Kidney epithelial cell (primary cell): ENCODE results near the gene GGCX. TPM values are rescaled to one million over a fixed set of nuclear protein-coding genes. Genes with fewer than 3 reads are reported as not detected.
A peak's percentile ranks its signal among the peaks of the same experiment; 100 is the strongest.

Experiments used
- DNase-seq: peaks from one replicate; pipeline ENCODE4 v3.0.0-alpha.2; 2010; ENCODE audit warnings: low read depth
- H3K27me3 ChIP-seq: 2 replicates; pipeline ENCODE4 v1.6.0; 2011; ENCODE audit warnings: low read length; ENCODE audit not compliant: control insufficient read depth, insufficient read depth
- H3K36me3 ChIP-seq: 2 replicates; pipeline ENCODE4 v1.5.1; 2011; ENCODE audit warnings: low read length; ENCODE audit not compliant: control insufficient read depth, insufficient read depth
- H3K4me3 ChIP-seq: 2 replicates; pipeline ENCODE4 v1.5.1; 2011; ENCODE audit warnings: low read depth, mild to moderate bottlenecking, control low read depth, low read length
- total RNA-seq: library from RNA; depleted of rRNA; stranded (reverse); fragments of >200 nt; gene quantifications from 2 replicates; pipeline ENCODE4 v1.2.3, GENCODE V29; 2015
- TF ChIP-seq, protein P1 (sequence below): IDR thresholded peaks from 2 replicates; pipeline ENCODE4 v1.5.1; 2011; ENCODE audit warnings: mild to moderate bottlenecking, moderate library complexity, low read length, control low read depth, inconsistent platforms; ENCODE audit not compliant: insufficient read depth, poor library complexity, severe bottlenecking

GGCX gene
- total RNA-seq, 1 donor from 2014 or later = 25.7 TPM

DNA sequence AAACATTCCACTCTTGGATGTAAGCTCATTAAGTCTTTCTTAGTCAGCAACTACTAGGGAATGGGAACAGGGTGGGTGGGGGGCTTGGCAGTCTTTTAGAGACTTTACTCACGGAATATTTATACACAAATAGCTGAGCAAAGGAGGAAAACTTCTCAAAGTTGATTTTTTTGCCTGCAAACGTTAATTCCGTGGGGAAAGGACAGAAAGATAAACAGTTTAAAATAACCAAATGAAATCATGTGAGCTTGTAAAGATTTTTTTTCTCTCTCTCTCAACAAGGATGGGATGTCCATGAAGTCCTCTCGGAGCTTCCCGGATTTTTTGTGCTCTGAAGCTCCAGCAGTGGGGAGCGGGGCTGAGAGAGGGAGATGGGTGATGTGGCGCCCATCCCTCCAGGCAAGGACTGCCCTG is 54.5 kb downstream of the GGCX start:
- no peak for DNase-seq
- no peaks in the 10 kb centered on the region for H3K27me3 ChIP-seq
- H3K4me3 ChIP-seq = no peak overlapping the region
- H3K36me3 ChIP-seq = no peaks in the 10 kb centered on the region
- TF ChIP-seq, protein P1, sequence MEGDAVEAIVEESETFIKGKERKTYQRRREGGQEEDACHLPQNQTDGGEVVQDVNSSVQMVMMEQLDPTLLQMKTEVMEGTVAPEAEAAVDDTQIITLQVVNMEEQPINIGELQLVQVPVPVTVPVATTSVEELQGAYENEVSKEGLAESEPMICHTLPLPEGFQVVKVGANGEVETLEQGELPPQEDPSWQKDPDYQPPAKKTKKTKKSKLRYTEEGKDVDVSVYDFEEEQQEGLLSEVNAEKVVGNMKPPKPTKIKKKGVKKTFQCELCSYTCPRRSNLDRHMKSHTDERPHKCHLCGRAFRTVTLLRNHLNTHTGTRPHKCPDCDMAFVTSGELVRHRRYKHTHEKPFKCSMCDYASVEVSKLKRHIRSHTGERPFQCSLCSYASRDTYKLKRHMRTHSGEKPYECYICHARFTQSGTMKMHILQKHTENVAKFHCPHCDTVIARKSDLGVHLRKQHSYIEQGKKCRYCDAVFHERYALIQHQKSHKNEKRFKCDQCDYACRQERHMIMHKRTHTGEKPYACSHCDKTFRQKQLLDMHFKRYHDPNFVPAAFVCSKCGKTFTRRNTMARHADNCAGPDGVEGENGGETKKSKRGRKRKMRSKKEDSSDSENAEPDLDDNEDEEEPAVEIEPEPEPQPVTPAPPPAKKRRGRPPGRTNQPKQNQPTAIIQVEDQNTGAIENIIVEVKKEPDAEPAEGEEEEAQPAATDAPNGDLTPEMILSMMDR = no peak

- no peak for DNase-seq
- Histone ChIP-seq H3K4me3 (no peak overlapping the region), H3K27me3 (no peaks in the 10 kb centered on the region), H3K36me3 (no peaks in the 10 kb centered on the region)
- TF ChIP-seq, protein P1 = no peak
These were observed 55.6 kb downstream of the GGCX start for GRCh38 chr2:85505551-85506238.

GRCh38 chr2:85504778-85505261 is 56.5 kb downstream of the GGCX start:
- no peaks in the 10 kb centered on the region for H3K36me3 ChIP-seq
- TF ChIP-seq, protein P1 = no peak
- H3K4me3 ChIP-seq = no peak overlapping the region
- H3K27me3 ChIP-seq = no peaks in the 10 kb centered on the region
- peak; percentile 97 for DNase-seq

DNA sequence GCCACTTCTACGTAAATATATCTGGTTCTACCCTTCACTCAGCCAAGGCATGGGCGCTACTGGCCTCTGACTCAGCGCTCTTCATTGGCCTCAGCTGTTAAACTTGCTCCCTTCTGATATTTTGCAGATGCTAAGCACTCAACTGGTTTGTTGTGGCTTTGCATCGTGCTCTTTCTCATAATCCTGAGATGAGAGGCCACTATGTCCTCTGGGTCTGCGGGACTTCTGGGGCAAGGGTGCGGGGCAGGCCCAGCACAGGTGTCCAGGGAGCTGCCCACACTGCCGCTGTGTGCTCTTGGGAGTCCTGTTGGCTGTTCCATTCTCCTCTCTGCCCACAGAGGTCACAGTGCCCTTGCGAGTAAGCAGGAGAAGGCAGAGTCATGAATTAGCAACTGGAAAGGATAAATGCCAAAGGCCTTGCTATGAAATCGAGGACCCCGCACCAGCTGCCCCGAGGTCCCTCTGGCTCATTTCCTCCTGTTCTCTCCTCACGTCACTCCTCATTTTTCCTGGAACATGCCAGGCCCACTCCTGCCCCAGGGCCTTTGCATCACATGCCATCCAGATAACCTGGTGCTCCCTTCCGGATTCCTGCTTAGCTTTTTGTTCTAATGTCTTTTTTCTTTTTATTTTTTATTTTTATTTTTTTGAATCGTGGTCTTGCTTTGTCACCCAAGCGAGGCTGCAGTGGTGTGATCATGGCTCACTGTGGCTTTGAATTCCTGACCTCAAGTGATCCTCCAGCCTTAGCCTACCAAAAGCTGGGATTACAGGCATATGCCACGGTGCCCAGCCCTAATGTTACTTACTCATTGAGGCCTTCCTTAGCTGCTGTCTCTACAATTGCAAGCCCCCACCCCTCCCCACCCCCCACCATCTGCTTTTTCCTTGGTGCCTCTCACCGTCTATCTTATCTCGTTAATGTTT is 57.2 kb downstream of the GGCX start:
- Histone ChIP-seq H3K27me3 (no peaks in the 10 kb centered on the region), H3K4me3 (no peak overlapping the region), H3K36me3 (no peaks in the 10 kb centered on the region)
- TF ChIP-seq, protein P1 = no peak
- peak; percentile 35 for DNase-seq

GRCh38 chr2:85503168-85503850 is 58.0 kb downstream of the GGCX start:
- no peak overlapping the region for H3K4me3 ChIP-seq
- no peaks in the 10 kb centered on the region for H3K27me3 ChIP-seq
- no peak for DNase-seq
- TF ChIP-seq, protein P1 = no peak
- no peaks in the 10 kb centered on the region for H3K36me3 ChIP-seq
